HG03342 (cell line): ENCODE data around the gene MRTFA.
"Not testable (repeated sequence)": the region's sequence is repeated elsewhere in the genome, so short reads cannot be mapped to it uniquely, and the experiment has no call there.

Source experiments
- ATAC-seq: cut with Tn5 transposase; IDR thresholded peaks from one replicate; pipeline ENCODE4 v1.9.1; 2021; ENCODE audit warnings: mild to moderate bottlenecking, moderate library complexity; ENCODE audit not compliant: unreplicated experiment

The MRTFA gene

DNA sequence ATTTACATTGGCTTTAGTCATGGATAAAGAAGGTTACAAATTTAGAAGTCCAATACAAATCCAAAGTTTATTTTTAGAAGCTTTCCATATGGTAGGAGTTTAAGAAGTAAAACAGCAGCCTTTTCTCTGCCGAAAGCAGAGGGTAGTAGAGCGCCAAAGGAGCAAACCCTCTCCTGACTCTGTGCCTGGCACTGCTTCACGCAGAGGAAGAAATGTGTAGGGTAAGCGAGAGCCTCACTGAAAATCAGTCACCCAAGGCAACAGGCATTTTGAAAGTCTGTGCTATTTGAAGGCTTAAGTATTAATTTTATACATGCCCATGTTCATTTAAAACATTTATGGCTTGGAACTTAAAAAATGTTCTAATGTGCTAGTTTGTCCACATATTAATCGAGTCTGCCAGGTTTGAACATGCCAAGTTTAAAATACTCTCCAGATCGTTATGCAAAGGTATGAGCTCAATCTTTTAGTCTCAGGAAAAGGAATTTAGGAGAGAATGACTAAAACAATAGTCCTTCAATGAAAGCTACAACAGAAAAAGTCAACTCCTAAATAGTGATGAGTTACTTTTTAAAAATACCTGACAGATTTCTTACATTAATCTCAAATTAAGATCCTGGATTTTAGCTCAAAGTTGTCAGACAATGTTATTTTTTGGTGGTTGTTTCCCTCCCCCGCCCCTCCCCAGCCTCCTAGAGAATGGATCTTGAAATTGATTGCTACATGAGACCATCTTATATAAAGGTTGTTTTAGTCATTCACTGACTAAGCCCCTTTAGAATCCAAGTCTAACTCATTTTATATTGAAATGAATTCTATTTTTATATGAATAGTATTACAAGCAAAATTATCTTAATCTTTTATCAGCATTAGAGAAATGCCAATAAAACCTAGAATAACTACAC, 38.7 kb downstream of the MRTFA start:
- no peak for ATAC-seq

DNA sequence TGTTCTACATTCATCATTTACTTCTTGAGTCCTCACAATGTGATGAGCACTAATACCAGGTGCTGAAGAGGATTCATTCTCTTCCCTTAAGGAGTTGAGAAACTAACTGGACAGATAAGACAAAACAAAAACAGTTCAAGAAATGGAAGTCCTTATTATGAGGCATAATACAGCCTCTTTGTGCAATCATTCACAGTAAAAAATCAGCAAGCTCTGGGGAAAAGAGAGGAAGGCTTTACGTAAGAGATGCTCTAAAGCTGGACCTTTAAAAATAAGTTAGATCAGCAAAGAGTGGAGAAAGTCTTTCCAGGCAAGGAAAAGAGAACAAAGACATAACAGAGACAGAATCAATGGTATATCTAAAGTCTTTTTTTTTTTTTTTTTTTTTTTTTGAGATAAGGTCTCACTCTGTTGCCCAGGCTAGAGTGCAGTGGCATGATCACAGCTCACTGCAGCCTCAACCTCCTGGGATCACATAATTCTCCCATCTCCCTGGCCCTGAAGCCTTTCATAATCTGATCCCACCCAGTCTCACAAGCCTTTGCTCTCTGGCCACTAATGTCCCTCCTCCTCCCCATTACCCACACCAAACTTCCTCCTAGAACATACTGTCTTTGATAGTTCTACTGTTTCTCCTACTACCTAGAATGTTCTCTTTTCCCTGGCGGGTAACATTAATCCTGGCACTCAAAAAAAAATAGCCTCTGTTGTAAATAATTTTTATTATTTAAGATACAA, 40.9 kb downstream of the MRTFA start:
- no peak for ATAC-seq

DNA sequence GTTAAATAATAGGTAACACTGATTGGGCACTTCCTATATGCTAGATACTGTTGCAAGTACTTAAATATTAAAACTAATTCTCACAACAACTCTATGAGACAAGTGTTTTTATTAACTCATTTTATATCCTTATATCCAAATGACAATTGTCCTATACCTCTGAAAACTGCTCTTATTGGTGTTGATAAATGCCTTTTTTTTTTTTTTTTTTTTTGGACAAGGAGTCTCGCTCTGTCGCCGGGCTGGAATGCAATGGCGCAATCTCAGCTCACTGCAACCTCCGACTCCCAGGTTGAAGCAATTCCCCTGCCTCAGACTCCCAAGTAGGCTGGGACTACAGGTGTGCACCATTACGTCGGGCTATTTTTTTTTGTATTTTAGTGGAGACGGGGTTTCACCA, 41.6 kb downstream of the MRTFA start:
- no peak for ATAC-seq

DNA sequence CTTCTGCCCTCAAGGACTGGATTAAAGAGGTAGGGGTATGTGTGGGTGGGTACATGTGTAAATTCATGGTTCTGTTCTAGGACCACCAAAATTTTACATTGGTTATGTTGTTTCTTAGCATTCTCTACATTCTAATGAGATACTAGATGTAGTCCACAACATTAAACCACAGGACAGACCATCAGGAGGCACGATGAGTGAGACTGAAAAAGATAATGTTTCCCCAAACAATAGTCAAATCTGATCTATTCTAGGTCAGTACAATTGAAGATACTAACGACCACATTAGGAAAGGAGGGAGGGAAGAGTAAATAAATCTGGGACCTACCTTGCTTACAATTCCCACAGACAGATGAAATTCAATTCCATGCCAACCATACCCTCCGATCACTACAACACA, 42.2 kb downstream of the MRTFA start:
- no peak for ATAC-seq

DNA sequence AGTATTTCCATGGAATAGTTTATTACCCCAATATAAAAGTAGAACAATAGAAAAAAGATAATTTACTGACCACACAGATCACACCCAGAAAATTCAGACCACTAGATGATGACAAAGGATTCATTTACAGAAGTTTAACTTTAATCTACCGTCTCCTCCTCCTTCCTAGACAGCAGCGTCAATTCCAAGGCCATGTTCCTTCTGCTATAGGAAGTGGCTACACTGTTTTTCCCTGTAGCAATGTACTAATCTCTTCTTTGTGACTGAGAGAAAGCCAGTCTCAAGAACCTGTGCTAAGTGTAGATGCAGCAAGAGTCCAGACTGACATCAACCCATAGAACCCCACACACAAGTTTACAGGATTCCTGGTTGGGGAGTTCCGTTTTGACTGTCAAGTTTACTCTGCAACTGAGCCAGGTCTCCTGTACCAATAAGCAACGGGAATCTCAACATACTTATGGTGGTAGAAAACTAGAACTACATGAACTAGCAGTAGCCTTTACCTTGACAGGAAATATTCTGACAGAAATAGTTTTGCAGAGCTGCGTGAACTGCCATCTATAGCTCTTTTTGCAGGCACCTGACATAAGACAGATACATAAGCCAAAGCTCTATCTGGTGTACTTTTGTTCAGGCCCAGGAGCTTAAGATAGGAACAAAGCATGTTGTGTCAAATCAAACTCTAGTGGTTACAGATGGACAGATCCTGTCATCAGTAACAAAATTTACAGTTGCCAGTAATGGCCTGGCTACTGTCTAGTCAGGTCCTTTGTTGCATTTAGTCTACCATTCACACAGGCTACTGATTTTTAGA, 42.9 kb downstream of the MRTFA start:
- no peak for ATAC-seq

DNA sequence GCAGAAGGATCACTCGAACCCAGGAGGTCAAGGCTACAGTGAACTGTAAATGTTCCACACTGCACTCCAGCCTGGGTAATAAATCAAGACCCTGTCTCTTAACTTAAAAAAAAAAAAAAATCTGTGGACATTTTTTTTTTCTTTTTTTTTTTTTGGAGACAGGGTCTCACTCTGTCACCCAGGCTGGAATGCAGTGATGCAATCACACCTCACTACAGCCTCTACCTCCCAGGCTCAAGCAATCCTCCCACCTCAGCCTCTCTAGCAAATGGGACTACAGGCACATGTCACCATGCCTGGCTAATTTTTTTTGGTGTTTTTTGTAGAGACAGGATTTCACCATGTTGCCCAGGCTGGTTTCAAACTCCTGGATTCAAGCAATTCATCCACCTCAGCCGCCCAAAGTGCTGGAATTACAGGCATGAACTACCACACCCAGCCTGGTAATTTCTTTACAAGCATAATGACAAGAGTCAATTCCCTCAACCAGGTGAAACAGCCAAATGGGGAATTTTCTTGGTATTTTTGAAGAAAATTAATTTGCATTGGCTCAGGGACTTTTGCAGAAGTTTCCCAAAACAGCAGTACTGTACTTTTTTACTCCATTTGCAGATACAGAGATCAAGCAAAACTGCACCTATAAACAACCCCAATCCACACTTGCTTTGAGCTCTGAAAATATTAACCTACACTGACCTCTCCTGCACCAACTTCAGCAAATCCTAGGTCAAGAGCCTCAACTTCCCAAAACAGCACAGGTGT, 44.0 kb downstream of the MRTFA start:
- ATAC-seq, result no peak

DNA sequence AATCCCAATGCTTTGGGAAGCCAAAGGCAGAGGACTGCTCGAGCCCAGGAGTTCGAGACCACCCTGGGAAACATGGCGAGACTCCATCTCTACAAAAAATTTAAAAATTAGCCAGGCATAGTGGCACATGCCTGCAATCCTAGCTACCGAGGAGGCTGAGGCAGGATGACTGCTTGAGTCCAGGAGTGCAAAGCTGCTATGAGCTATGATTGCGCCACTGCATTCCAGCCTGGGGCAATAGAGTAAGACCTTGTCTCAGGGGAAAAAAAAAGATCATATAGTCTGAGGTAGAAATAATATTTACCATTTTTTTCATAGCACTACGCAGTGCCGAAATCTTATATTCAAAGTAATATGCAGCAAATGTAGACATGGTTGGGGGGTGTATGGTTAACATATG, 47.8 kb downstream of the MRTFA start:
- ATAC-seq, result no peak

DNA sequence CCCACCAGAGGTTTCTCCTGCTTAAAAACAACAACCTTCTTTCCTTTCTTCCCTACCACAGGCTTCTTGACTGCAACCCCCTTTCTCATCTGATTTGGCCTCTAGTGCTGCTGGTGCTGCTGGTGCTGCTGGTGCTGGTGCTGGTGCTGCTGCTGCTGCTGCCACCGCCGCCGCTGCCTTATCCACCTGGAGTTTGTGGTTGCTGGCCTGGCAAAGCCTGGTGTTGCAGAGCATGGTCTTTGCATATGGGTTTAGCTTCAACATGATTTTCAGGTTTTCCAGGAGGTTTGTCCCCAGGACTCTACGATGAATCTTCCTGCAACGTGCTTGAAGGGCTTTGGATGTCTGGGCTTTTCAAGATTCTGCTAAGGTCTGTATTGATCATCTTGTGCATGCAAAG, 49.7 kb downstream of the MRTFA start:
- ATAC-seq, result no peak

DNA sequence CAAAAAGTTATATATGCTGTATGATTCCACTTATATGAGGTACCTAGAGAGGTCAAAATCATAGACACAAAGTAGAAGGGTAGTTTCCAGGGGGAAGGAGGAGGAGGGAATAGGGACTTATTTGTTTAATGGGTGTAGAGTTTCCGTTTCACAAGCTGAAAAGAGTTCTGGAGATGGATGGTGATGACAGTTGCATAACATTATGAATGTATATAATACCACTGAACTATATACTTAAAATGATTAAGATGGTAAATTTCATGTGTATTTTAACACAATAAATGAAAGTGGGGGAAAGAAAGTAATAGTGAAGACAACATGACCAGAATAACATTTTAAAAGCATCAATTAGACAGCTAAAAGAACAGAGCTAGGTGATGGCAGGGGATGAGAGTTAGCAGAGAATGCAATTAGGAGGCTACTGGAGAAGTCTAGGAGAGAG, 51.2 kb downstream of the MRTFA start:
- no peak for ATAC-seq

DNA sequence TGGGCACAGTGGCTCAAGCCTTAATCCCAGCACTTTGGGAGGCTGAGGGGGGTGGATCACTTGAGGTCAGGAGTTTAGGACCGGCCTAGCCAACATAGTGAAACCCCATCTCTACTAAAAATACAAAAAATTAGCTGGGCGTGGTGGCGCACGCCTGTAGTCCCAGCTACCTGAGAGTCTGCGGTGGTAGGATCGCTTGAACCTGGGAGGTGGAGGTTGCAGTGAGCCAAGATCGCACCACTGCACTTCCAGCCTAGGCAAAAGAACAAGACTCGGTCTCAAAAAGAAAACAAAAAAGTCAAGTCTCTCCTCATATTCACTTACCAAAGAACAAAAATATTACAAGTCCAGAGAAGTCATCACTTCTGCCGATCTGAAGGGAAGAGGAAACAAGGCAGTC, 51.8 kb downstream of the MRTFA start:
- not testable (repeated sequence) for ATAC-seq

DNA sequence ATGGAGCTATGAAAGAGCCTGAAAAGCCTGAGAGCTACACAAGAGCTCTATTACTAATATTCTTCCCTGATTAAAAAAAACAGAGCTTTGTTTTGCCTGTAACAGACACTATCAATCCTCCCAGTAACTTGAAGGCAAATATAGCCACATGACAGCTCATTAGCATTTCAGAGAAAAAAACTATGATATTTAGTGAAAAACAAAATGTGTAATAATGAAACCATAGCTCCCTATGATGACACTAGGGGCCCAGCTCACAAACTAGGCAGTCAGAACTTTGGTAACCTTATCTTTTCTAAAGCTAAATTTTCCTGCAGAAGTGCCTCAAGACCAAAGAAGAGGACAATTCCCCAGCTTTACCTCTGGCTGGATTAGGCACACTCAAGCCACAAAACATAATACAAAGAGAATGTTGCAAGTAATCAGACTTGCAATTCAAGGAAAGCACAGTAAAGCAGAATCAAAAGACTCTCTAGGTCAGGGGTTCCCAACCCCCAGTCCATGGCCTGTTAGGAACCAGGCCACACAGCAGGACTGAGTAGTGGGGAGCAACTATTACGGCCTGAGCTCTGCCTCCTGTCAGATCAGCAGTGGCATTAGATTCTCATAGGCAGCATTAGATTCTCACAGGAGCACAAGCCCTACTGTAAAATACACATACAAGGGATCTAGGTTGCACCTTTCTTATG, 53.3 kb downstream of the MRTFA start:
- no peak for ATAC-seq

DNA sequence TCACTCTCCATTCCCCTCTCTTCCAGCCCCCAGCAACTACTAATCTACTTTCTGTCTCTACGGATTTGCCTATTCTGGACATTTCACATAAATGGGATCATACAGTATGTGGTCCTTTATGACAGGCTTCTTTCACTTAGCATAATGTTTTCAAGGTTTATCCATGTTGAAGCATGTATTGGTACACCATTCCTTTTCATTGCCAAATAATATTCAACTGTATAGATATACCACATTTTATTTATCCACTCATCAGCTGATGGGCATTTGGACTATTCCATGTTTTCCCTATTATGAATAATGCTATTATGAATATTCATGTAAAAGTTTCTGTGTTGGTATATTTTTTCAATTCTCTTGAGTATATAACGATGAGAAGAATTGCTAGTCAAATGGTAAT, 54.5 kb downstream of the MRTFA start:
- no peak for ATAC-seq

DNA sequence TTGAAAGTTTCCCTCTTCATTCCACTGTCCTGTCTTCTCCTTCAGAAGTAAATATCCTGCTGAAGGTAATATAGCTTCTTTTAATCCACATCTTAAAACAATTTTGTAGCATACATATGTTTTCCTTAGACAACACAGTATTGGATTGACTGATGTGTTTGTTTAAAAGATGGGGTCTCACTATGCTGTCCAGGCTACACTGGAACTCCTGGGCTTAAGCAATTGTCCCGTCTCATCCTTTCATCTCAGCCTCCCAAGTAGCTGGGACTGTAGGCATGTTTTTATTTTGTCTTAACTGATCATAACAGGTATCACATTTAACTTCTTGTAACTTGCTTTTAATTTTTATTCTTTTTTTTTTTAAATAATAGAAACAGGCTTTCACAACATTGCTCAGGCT, 55.9 kb downstream of the MRTFA start:
- no peak for ATAC-seq

DNA sequence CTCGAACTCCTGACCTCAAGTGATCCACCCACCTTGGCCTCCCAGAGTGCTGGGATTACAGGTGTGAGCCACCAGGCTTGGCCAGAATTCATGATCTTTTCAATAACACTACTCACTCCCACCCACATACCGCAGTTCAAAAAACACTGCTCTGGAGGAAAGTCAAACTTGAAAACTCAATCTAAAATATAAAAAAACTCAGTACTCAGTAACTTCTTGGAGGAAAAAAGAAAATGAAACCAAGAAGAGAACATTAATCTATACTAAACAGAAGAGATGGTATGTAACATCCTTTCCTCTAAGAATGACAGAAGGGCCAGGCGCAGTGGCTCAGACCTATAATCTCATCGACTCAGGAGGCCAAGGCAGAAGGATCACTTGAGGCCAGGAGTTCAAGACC, 58.3 kb downstream of the MRTFA start:
- no peak for ATAC-seq

DNA sequence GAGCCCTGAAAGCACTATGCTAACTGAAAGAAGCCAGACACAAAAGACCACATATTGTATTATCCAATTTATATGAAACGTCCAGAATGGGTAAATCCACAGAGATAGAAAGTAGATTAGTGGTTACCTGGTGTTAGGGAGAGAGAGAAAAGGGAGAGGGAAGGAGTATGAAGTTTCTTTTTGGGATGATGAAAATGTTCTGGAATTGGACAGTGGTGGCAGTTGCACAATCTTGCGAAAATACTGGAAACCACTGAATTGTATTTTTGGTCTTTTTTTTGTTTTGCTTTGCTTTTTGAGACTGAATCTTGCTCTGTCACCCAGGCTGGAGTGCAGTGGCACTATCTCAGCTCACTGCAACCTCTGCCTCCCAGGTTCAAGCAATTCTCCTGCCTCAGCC, 63.5 kb downstream of the MRTFA start:
- ATAC-seq, result no peak

DNA sequence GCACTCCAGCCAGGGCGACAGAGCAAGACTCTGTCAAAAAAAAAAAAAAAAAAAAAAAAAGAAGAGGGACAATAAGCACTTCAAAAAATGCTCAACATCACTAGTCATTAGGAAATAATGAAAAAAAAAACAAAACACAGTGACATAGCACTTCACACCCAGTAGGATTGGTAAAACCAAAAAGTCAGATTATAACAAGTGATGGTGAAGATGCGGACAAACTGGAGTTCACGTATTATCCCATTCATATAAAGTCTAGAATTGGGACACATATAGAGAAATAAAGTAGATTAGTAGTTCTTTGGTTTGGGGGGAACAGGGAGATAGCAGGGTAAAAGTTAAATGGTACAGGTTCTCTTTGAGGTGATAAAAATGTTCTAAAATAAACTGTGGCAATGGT, 64.6 kb downstream of the MRTFA start:
- ATAC-seq, result no peak

DNA sequence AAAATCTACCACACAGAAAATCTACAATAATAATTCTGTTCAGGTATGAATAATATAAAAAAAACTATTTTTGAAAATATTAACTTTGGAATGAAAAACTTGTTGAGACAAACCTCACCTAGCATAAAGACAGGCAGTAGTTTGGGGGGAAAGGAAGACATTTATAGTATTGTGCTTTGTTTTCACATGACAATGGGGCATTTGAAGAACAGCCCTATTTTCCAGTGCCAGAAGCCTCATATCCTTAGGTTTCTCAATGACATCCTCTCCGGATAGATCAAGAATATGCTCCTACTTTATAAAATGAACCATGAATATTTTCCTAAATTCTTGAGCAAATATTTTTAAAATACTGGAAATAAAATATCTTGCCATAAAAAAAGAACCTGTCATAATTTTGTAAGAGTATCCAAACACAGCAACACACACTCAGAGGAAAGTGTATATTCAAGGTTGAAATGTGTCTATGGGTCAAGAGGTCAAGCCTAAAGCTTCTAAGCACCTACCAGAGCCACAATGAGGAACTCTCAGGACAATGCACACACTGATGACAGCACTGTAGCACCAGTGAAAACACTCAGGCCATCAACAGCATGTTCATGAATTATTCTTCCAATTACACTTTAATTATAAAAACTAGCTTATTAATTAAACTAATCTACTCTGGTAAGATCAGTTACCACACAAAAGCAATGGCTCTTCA, 68.7 kb downstream of the MRTFA start:
- no peak for ATAC-seq

DNA sequence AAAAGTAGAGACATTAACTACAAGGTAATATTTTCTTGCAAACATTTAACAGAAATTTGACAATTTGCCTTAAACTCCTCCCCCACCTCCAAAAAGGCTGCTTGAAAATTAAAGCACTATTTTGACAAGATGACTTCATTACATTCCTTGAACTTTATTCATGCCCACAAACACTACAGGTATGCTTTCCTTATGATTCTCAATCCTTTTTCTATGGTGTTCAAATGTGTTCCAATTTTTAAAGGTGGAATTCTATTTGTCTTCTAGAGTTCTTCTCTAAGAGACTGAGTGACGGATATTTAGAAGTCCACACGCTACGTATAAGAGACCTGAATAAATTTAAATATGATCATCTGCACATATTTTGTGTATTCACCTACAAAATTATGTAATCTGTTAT, 69.4 kb downstream of the MRTFA start:
- no peak for ATAC-seq

DNA sequence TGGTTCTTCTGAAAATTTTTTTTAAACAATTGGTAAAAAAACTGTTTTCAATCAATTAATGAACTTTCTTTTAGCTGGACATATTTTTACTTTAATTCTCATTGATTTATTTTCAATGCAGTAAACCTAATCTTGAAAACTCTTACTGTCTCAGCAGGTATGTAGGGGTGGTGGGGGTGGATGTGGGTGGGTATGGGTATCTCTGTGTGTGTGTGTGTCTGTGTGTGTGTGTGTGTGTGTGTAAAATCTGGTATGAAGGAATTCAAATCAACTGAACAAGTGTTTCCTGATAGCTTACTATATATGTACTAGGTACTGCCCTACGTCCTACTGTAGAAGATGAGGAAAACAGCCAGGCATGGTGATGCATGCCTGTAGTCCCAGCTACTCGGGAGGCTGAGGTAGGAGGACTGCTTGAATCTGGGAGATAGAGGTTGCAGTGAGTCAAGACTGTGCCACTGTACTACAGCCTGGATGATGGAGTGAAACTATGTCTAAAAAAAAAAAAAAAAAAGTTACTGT, 75.5 kb downstream of the MRTFA start:
- ATAC-seq, result no peak
